ENCODE measurements around the gene FOXO6.

DNA sequence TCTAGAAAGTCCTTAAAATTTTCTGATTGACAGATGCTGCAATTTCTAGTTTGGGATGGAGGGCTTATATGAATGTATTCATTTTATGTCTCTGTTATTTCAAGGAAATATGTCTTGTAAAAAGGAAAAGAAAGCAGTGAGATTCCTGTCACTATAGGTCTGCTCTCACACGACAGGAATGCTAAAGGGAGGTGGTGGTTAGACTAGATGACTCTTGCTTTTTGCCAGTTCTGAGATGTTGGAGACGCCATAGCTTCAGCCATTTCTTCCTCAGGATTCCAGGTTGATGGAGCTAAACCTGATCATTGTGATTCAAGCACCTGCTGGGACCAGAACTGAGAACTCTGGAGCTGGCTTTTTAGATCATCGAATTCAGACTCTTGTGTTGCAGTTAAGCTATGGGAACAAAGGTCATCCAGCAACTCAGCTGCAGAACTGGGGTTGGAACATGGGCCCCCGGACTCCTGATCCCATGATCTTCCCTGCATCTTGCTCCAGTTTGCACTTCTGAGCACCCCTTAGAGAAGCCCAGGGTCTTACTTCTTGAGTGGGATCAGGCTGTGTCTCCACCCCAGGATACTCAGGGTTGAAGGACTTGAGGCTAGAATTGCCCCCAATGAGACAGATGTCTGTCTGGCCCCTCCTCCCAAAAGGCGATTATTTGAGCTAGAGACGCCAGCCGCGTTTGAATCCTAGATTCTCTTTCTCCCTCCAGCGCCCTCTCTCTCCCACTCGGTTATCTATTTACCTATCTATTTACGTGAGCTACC lies 46.7 kb upstream of the FOXO6 start:
- TF ChIP-seq CTCF (IDR thresholded peaks at IDR 0.05) = no peak
- TF ChIP-seq POLR2A (IDR thresholded peaks at IDR 0.05) = no peak

Data from prostate gland (tissue), 2 donors.